GM12872 (cell line): ENCODE measurements around the gene SERBP1.

Experiments used
- TF ChIP-seq, protein P1 (sequence below): IDR thresholded peaks from 3 replicates; pipeline ENCODE4 v1.5.1; 2011; ENCODE audit warnings: low read depth, mild to moderate bottlenecking, low read length, moderate library complexity; ENCODE audit not compliant: insufficient read depth

Gene SERBP1

DNA sequence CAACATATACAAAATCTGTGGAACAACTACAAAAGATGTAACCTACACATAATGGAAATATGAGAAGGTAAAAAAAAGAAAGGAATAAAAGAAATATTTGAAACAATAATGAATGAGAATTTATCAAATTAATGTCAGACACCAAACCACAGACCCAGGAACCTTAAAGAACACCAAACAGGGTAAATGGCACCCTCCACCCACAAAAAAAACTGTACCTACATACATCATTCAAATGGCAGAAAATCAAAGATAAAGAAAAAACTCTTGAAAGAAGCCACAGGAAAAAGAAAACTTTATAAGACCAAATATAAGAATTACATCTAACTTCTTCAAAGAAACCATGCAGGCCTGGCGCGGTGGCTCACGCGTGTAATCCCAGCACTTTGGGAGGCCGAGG, 68.6 kb downstream of the SERBP1 start:
- TF ChIP-seq, protein P1, sequence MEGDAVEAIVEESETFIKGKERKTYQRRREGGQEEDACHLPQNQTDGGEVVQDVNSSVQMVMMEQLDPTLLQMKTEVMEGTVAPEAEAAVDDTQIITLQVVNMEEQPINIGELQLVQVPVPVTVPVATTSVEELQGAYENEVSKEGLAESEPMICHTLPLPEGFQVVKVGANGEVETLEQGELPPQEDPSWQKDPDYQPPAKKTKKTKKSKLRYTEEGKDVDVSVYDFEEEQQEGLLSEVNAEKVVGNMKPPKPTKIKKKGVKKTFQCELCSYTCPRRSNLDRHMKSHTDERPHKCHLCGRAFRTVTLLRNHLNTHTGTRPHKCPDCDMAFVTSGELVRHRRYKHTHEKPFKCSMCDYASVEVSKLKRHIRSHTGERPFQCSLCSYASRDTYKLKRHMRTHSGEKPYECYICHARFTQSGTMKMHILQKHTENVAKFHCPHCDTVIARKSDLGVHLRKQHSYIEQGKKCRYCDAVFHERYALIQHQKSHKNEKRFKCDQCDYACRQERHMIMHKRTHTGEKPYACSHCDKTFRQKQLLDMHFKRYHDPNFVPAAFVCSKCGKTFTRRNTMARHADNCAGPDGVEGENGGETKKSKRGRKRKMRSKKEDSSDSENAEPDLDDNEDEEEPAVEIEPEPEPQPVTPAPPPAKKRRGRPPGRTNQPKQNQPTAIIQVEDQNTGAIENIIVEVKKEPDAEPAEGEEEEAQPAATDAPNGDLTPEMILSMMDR = no peak

DNA sequence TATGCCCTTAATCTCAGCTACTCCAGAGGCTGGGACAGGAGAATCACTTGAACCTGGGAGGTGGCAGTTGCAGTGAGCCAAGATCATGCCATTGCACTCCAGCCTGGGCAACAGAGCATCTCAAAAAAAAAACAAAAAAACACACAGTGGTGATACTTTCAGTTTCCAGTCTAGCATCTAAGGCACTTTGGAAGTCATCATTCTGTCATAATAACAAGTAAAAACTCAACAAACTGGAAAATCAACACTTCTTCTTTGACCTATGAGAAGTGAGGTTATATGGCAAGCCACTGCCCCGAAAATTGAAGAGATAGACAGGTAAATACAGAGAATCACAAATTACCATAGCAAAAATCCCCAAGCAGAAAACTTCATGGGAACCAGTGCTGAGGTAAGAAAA, 70.6 kb downstream of the SERBP1 start:
- TF ChIP-seq, protein P1 = no peak
